Measurements from ENCODE around the gene CNTNAP2. TPM values are rescaled to one million over a fixed set of nuclear protein-coding genes. Genes with fewer than 3 reads are reported as not detected.
A peak's percentile ranks its signal among the peaks of the same experiment; 100 is the strongest.

The CNTNAP2 gene
- total and polyA plus RNA-seq, 2 of the 8 experiments (the other 6 are each of a cell fraction or from before 2014, with no cell fraction given) = 27.9 to 71.0 TPM

DNA sequence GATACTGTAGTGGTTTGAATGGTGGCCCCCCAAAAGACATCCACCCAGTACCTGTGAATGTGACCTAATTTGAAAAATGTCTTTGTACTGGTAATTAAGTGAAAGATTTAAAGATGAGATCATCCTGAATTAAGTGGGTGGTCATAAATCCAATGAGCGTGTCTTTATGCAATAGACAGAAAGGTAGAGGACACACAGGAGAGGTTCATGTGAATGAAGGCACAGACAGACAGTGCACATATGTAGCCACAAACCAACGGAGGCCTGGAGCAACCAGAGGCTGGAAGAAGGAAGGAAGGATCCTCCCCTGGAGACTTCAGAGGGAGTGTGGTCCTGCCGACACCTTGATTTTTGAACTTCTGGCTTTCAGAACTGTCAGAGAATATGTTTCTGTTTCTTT lies 160.3 kb downstream of the CNTNAP2 start:
- 0 out of 2 replicates have a peak overlapping the region, but pooled peaks have one; percentile 71 for H2AFZ ChIP-seq (ENCODE audit: low read length)
- no peak overlapping the region for H3K9ac ChIP-seq (replicated peaks in 1 of 4; ENCODE audit: extremely low read depth in 1 of 4, low read depth in 3 of 4, low read length in 3 of 4)
- ChIA-PET CTCF (ENCODE audit: partially characterized antibody) (no interaction called here), POLR2A (ENCODE audit: partially characterized antibody) (no interaction called here)
- H3K79me2 ChIP-seq (ENCODE audit: control insufficient read depth in 1 of 2, insufficient read depth in 2 of 2, low read length in 2 of 2) = no peaks in the 10 kb centered on the region
- no peak overlapping the region for H3K23ac ChIP-seq (ENCODE audit: insufficient read length)
- H2BK15ac ChIP-seq (ENCODE audit: low read length) = no peak overlapping the region
- no peaks in the 10 kb centered on the region for H3K36me3 ChIP-seq (ENCODE audit: control insufficient read depth in 2 of 4, insufficient read depth in 4 of 4, low read length in 3 of 4)
- H3K23me2 ChIP-seq (ENCODE audit: low read depth, low read length) = no peaks in the 10 kb centered on the region
- H3K56ac ChIP-seq (replicated peaks; ENCODE audit: insufficient read length, low read depth, low read length) = no peak overlapping the region
- WGBS, 2 experiments (ENCODE audit: extremely low coverage in 1 of 2, insufficient coverage in 1 of 2, insufficient read length in 1 of 2, insufficient replicate concordance in 2 of 2, low coverage in 1 of 2, low lambda C conversion rate in 2 of 2, missing lambda C conversion rate in 1 of 2) = 88% methylated on average over 3 of the region's 3 CpGs; no CpG with 5 or more reads in 1 of the 2 experiments
- DNase-seq (ENCODE audit: low read depth in 1 of 2, low spot score in 2 of 2) (no peak), FAIRE-seq (no peak)
- no peak overlapping the region for H2BK120ac ChIP-seq (replicated peaks; ENCODE audit: low read depth, low read length)
- H2BK5ac ChIP-seq (ENCODE audit: low read depth, low read length) = no peak overlapping the region
- no peak overlapping the region for H3K18ac ChIP-seq (ENCODE audit: extremely low read depth, low read length)
- H3K27ac ChIP-seq (ENCODE audit: low read depth, low read length) = no peak overlapping the region
- no peak overlapping the region for H3K4ac ChIP-seq (replicated peaks; ENCODE audit: insufficient read length, low read depth, low read length)
- no peaks in the 10 kb centered on the region for H3K27me3 ChIP-seq (replicated peaks in 1 of 4; ENCODE audit: control insufficient read depth in 3 of 4, extremely low read depth in 1 of 4, insufficient read depth in 3 of 4, low read length in 3 of 4)
- no peaks in the 10 kb centered on the region for H3K4me1 ChIP-seq (replicated peaks in 1 of 4; ENCODE audit: control insufficient read depth in 3 of 4, insufficient read depth in 4 of 4, low read length in 3 of 4)
- no peak overlapping the region for H2BK20ac ChIP-seq (ENCODE audit: low read length)
- H3K4me3 ChIP-seq (ENCODE audit: extremely low read depth in 1 of 4, insufficient read depth in 2 of 4, low read depth in 3 of 4, low read length in 4 of 4) = no peak overlapping the region
- no peak overlapping the region for H2BK12ac ChIP-seq (ENCODE audit: low read depth, low read length)
- no peak overlapping the region for H4K8ac ChIP-seq (ENCODE audit: extremely low read depth, insufficient read depth, low read length)
- no peaks in the 10 kb centered on the region for H3K9me3 ChIP-seq (ENCODE audit: insufficient read depth in 2 of 2, low read depth in 1 of 2, low read length in 1 of 2)
- H3K79me1 ChIP-seq (ENCODE audit: low read depth, low read length) = no peaks in the 10 kb centered on the region
- H4K20me1 ChIP-seq (replicated peaks in 1 of 2; ENCODE audit: control insufficient read depth in 1 of 2, insufficient read depth in 2 of 2, low read length in 2 of 2) = no peaks in the 10 kb centered on the region
- H4K91ac ChIP-seq (replicated peaks; ENCODE audit: insufficient read length, low read length) = no peak overlapping the region
- H3K4me2 ChIP-seq (ENCODE audit: insufficient read depth in 1 of 2, low read depth in 2 of 2, low read length in 2 of 2) = no peak overlapping the region
- H4K5ac ChIP-seq (ENCODE audit: insufficient read length, low read depth, low read length) = no peak overlapping the region
- no peak overlapping the region for H2AK5ac ChIP-seq (ENCODE audit: low read depth, low read length)
- H3K14ac ChIP-seq (ENCODE audit: insufficient read length) = no peak overlapping the region
- TF ChIP-seq SUZ12 (IDR thresholded peaks at IDR 0.05; ENCODE audit: low read length) (no peak), CBX5 (IDR thresholded peaks at IDR 0.05; ENCODE audit: low read depth, low read length) (no peak), FOSL1 (IDR thresholded peaks at IDR 0.05; ENCODE audit: insufficient read depth, low read depth, low read length) (no peak), MAFK (IDR thresholded peaks at IDR 0.05; ENCODE audit: low read depth, low read length) (no peak), BCL11A (IDR thresholded peaks at IDR 0.05; ENCODE audit: low read depth in 2 of 2, low read length in 2 of 2) (no peak), TBP (IDR thresholded peaks at IDR 0.05; ENCODE audit: low read depth, low read length) (no peak)
